Smooth muscle cell (in vitro differentiated cells): ENCODE measurements around the gene IDUA. TPM values are rescaled to one million over a fixed set of nuclear protein-coding genes. Genes with fewer than 3 reads are reported as not detected.

ENCODE experiments used
- DNase-seq: peaks from one replicate; lab custom pipeline; 2025; ENCODE audit not compliant: unreplicated experiment; lab: John Stamatoyannopoulos, UW
- H2AFZ ChIP-seq: fragments of 200-600 bp; sonication (generic); 2 replicates; pipeline ENCODE4 v1.6.0; 2016; ENCODE audit warnings: antibody characterized with exemption, low read depth, mild to moderate bottlenecking
- H3F3A ChIP-seq: fragments of 200-600 bp; sonication (generic); 2 replicates; pipeline ENCODE4 v1.6.0; 2017; ENCODE audit warnings: antibody characterized with exemption, low read depth
- H3K27ac ChIP-seq: fragments of 200-600 bp; sonication (generic); 2 replicates; pipeline ENCODE4 v1.5.1; 2016; ENCODE audit warnings: low read depth, mild to moderate bottlenecking
- H3K27me3 ChIP-seq: fragments of 200-600 bp; sonication (generic); 2 replicates; pipeline ENCODE4 v1.6.1; 2016; ENCODE audit warnings: low read depth, mild to moderate bottlenecking
- H3K36me3 ChIP-seq: fragments of 200-600 bp; sonication (generic); 2 replicates; pipeline ENCODE4 v1.5.1; 2016; ENCODE audit warnings: low read depth
- H3K4me1 ChIP-seq: fragments of 200-600 bp; sonication (generic); 2 replicates; pipeline ENCODE4 v1.5.1; 2016; ENCODE audit warnings: low read depth
- H3K4me2 ChIP-seq: fragments of 200-600 bp; sonication (generic); 2 replicates; pipeline ENCODE4 v1.6.0; 2016; ENCODE audit warnings: mild to moderate bottlenecking
- H3K4me3 ChIP-seq: fragments of 200-600 bp; sonication (generic); 2 replicates; pipeline ENCODE4 v1.5.1; 2016; ENCODE audit warnings: mild to moderate bottlenecking
- H3K79me2 ChIP-seq: fragments of 200-600 bp; sonication (generic); 2 replicates; pipeline ENCODE4 v1.6.0; 2016; ENCODE audit warnings: low read depth, mild to moderate bottlenecking
- H3K9ac ChIP-seq: fragments of 200-600 bp; sonication (generic); 2 replicates; pipeline ENCODE4 v1.6.0; 2016; ENCODE audit warnings: low read depth
- H3K9me3 ChIP-seq: fragments of 200-600 bp; sonication (generic); replicated peaks from 2 replicates; pipeline ENCODE4 v1.5.1; 2016; ENCODE audit warnings: low read depth
- H4K20me1 ChIP-seq: fragments of 200-600 bp; sonication (generic); 2 replicates; pipeline ENCODE4 v1.6.0; 2016; ENCODE audit warnings: low read depth
- CTCF ChIP-seq: fragments of 200-600 bp; sonication (generic); IDR thresholded peaks from 2 replicates; pipeline ENCODE4 v1.5.1; 2017; ENCODE audit warnings: borderline replicate concordance, mild to moderate bottlenecking, antibody characterized with exemption; ENCODE audit not compliant: insufficient read depth, poor library complexity, severe bottlenecking
- WGBS: methylation state at CpG from one replicate; pipeline ENCODE4 v1.1.7; 2016; ENCODE audit warnings: low lambda C conversion rate; 5-methylcytosine and 5-hydroxymethylcytosine counted together
- polyA plus RNA-seq: library from polyadenylated mRNA; unstranded; fragments of >200 nt; fragmentation: Nextera tagmentation; extraction: Ambion mirVana; gene quantifications from 2 replicates; pipeline ENCODE4 v1.2.1, GENCODE V29; 2016
- total RNA-seq: library from RNA; depleted of rRNA; stranded (reverse); fragments of >200 nt; gene quantifications from 2 replicates; pipeline ENCODE4 v1.2.3, GENCODE V29; 2014

The IDUA gene
- total and polyA plus RNA-seq, 2 experiments from 2014 or later: 6.3 to 49.9 TPM

GRCh38 chr4:963276-964225 lies 23.3 kb upstream of the IDUA start:
- H3K4me3 ChIP-seq: no peak overlapping the region
- TF ChIP-seq CTCF: no peak
- H3K36me3 ChIP-seq: no peaks in the 10 kb centered on the region
- H3K79me2 ChIP-seq: no peaks in the 10 kb centered on the region
- no peak overlapping the region for H3K4me2 ChIP-seq
- peaks cover 3% of the 10 kb centered on the region for H3K27me3 ChIP-seq
- H4K20me1 ChIP-seq: peaks cover 3% of the 10 kb centered on the region
- no peaks in the 10 kb centered on the region for H3F3A ChIP-seq
- no peaks in the 10 kb centered on the region for H3K9me3 ChIP-seq
- H2AFZ ChIP-seq: no peak overlapping the region
- 96% methylated on average over 37 of the region's 39 CpGs for WGBS
- no peak overlapping the region for H3K27ac ChIP-seq
- DNase-seq: no peak
- H3K9ac ChIP-seq: no peak overlapping the region
- H3K4me1 ChIP-seq: no peaks in the 10 kb centered on the region

GRCh38 chr4:964346-965025 lies 22.4 kb upstream of the IDUA start:
- Histone ChIP-seq H4K20me1 (peaks cover 12% of the 10 kb centered on the region), H2AFZ (no peak overlapping the region), H3F3A (no peaks in the 10 kb centered on the region), H3K79me2 (no peaks in the 10 kb centered on the region), H3K9ac (no peak overlapping the region), H3K27ac (no peak overlapping the region), H3K9me3 (no peaks in the 10 kb centered on the region), H3K27me3 (peaks cover 5% of the 10 kb centered on the region), H3K36me3 (no peaks in the 10 kb centered on the region), H3K4me2 (no peak overlapping the region), H3K4me1 (no peaks in the 10 kb centered on the region), H3K4me3 (no peak overlapping the region)
- DNase-seq: no peak
- TF ChIP-seq CTCF: no peak
- WGBS: 97% methylated on average over 22 of the region's 23 CpGs

- Histone ChIP-seq H3K4me2 (no peak overlapping the region), H2AFZ (no peak overlapping the region), H3K9me3 (no peaks in the 10 kb centered on the region), H3F3A (no peaks in the 10 kb centered on the region), H3K27me3 (peaks cover 5% of the 10 kb centered on the region), H3K4me1 (no peaks in the 10 kb centered on the region), H3K9ac (no peak overlapping the region), H3K79me2 (no peaks in the 10 kb centered on the region), H3K4me3 (no peak overlapping the region), H3K36me3 (no peaks in the 10 kb centered on the region), H3K27ac (no peak overlapping the region), H4K20me1 (peaks cover 18% of the 10 kb centered on the region)
- 94% methylated on average over 26 of the region's 26 CpGs for WGBS
- DNase-seq: no peak
- TF ChIP-seq CTCF: no peak
Observed at GRCh38 chr4:965048-965765, 21.6 kb upstream of the IDUA start.
